CD8-positive, alpha-beta memory T cell (primary cell): ENCODE measurements around the gene SOCS3. TPM values are rescaled to one million over a fixed set of nuclear protein-coding genes. Genes with fewer than 3 reads are reported as not detected.

Experiments used
- CTCF ChIA-PET: fragments of 350-600 bp; sonication (Branson Sonifier 250); formaldehyde crosslinking; loops from one replicate; lab custom pipeline; 2021; ENCODE audit warnings: antibody characterized with exemption; lab: Charles Lee
- POLR2A ChIA-PET: fragments of 350-600 bp; sonication (Branson Sonifier 250); formaldehyde crosslinking; loops from one replicate; lab custom pipeline; 2021; ENCODE audit warnings: antibody characterized with exemption; lab: Charles Lee
- DNase-seq, 5 donors: peaks; one replicate each; pipeline versions ENCODE4 v3.0.0 to v3.0.0-alpha.2; 2020 to 2022; ENCODE audit warnings: mixed read lengths in 1 of 5
- H3K27ac ChIP-seq: one replicate; pipeline ENCODE4 v1.7.0; 2013; ENCODE audit warnings: low read depth, mild to moderate bottlenecking, low read length, moderate library complexity
- H3K27me3 ChIP-seq: 2 replicates; pipeline ENCODE4 v1.7.0; 2013; ENCODE audit warnings: low read length, mild to moderate bottlenecking; ENCODE audit not compliant: insufficient read depth, poor library complexity, severe bottlenecking
- H3K36me3 ChIP-seq: 2 replicates; pipeline ENCODE4 v1.7.0; 2013; ENCODE audit warnings: mild to moderate bottlenecking, low read length, moderate library complexity; ENCODE audit not compliant: insufficient read depth
- H3K4me1 ChIP-seq: 2 replicates; pipeline ENCODE4 v1.7.0; 2013; ENCODE audit warnings: mild to moderate bottlenecking, low read length, moderate library complexity; ENCODE audit not compliant: insufficient read depth
- H3K4me3 ChIP-seq: 2 replicates; pipeline ENCODE4 v1.7.0; 2013; ENCODE audit warnings: mild to moderate bottlenecking, low read length
- H3K9me3 ChIP-seq: 2 replicates; pipeline ENCODE4 v1.7.0; 2013; ENCODE audit warnings: mild to moderate bottlenecking, low read length
- H3K27ac Mint-ChIP-seq, 8 donors: one replicate each; pipeline ENCODE4 v1.8.0; 2020 to 2021; ENCODE audit warnings: mixed read lengths in 8 of 8, mild to moderate bottlenecking in 6 of 8, inconsistent platforms in 3 of 8, moderate library complexity in 3 of 8
- H3K27me3 Mint-ChIP-seq, 2 donors: one replicate each; pipeline ENCODE4 v1.8.0; 2020 to 2021; ENCODE audit warnings: mixed read lengths in 2 of 2, mild to moderate bottlenecking in 1 of 2, moderate library complexity in 1 of 2
- H3K36me3 Mint-ChIP-seq, 3 donors: one replicate each; pipeline ENCODE4 v1.8.0; 2020 to 2021; ENCODE audit warnings: mixed read lengths in 3 of 3, inconsistent platforms in 1 of 3, mild to moderate bottlenecking in 1 of 3
- H3K4me1 Mint-ChIP-seq, 3 donors: one replicate each; pipeline ENCODE4 v1.8.0; 2020 to 2021; ENCODE audit warnings: mixed read lengths in 3 of 3, inconsistent platforms in 1 of 3, mild to moderate bottlenecking in 1 of 3
- H3K4me3 Mint-ChIP-seq, 7 donors: one replicate each; pipeline ENCODE4 v1.8.0; 2020 to 2021; ENCODE audit warnings: mixed read lengths in 7 of 7, mild to moderate bottlenecking in 6 of 7, moderate library complexity in 4 of 7, inconsistent platforms in 2 of 7
- H3K9me3 Mint-ChIP-seq, 5 donors: one replicate each; pipeline ENCODE4 v1.8.0; 2020 to 2022; ENCODE audit warnings: mixed read lengths in 5 of 5, mild to moderate bottlenecking in 3 of 5, moderate library complexity in 2 of 5, inconsistent platforms in 1 of 5
- polyA plus RNA-seq: library from polyadenylated mRNA; unstranded; fragments of 300-500 nt; fragmentation: Illumina TruSeq; gene quantifications from one replicate; pipeline ENCODE4 v1.2.3, GENCODE V29; 2021
- total RNA-seq, 2 experiments: library from RNA; stranded (reverse); gene quantifications; one replicate each; pipeline ENCODE4 v1.2.3, GENCODE V29; 2021

SOCS3 gene
- total and polyA plus RNA-seq, 3 experiments from 2014 or later, result 26.9 to 38.9 (median 27.4) TPM

DNA sequence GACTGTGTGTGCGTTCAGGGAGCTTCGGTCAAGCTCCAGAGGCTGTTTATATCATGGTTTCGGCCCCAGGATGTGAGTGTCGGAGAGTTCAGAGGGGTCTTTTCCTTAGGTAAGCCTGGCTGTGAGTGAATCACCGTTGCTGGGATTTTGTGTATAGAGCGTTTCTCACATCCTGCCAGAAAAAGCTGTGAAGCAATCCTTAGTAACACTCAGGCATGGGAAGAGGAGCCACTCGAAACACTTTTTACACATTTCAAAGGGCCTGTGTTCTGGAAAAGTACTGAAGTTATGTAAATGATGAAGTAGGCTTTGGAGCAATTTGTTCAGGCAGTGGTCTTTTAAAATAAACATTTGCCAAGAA is 19.2 kb upstream of the SOCS3 start:
- H3K36me3 ChIP-seq, result no peaks in the 10 kb centered on the region
- H3K4me3 ChIP-seq, result peak overlapping the region; percentile 82
- POLR2A ChIA-PET, result interaction anchor here (0.6 kb wide), 1 partner anchor 35 kb away, joined by 5 read pairs; no protein-coding TSS in a partner anchor
- H3K27ac ChIP-seq, result peak overlapping the region; percentile 83
- no peaks in the 10 kb centered on the region for H3K9me3 Mint-ChIP-seq
- no peak for DNase-seq
- H3K27me3 ChIP-seq, result no peaks in the 10 kb centered on the region
- H3K27me3 Mint-ChIP-seq, result peaks cover 0 to 3% of the 10 kb centered on the region in 2 donors
- peak overlapping the region; percentile 83 to 96 (median 91) for H3K27ac Mint-ChIP-seq
- H3K4me3 Mint-ChIP-seq, result peak overlapping the region; percentile 79 to 95 (median 94)
- H3K36me3 Mint-ChIP-seq, result peaks cover 0 to 12% (median 4%) of the 10 kb centered on the region in 3 donors
- H3K9me3 ChIP-seq, result no peaks in the 10 kb centered on the region
- H3K4me1 ChIP-seq, result peaks cover 48% of the 10 kb centered on the region
- peaks cover 47 to 52% (median 50%) of the 10 kb centered on the region in 3 donors for H3K4me1 Mint-ChIP-seq
- CTCF ChIA-PET, result interaction anchor here (1.7 kb wide), 1 partner anchor 14 kb away, joined by 4 read pairs; no protein-coding TSS in a partner anchor

DNA sequence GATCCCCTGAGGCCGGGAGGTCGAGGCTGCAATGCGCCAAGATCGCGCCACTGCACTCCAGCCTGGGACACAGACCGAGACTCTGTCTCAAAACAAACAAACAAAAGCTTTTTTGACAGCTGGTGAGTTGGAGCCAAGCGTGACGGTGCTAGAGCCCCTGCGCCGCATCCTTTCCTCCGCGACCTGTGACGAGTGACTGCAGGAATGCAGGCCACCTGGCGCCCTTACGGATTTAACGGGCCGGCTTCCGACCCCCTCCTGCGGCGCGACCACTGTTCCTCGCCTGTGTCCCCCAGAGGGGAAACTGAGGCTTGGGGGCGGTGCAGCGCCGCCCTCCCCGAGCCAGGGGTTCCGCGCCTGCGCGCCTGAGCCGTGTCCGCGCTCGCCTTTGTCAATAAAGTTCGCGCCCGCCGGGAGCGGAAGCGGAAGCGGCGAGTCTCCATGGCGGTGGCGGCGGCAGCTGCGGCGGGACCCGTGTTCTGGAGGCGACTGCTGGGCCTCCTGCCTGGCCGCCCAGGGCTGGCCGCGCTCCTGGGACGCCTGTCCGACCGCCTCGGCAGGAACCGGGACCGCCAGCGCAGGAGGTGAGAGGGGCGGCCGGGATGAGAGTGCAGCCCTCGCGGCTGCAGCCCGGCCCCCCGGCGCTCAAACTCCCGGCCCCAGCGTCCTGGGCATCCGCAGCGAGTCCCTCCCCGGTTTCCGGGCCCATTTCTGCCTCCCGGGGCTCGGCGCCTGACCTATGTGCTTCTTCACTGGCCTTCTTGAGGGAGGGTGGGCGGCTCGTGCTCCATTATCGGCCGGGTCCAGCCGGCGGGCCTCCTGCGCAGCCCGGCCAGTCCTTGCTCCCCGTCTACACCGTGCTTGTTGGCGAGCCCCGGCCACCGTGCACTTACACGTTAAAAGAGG is 18.6 kb upstream of the SOCS3 start, which contains the start of gene PGS1:
Gene PGS1 (plus strand): TSS at position 425 of the 906 bp plus-strand sequence. CDS start 17 bp downstream, at position 442.
- H3K9me3 ChIP-seq, result no peaks in the 10 kb centered on the region
- Mint-ChIP-seq H3K4me3 (peak within 1 kb of the TSS; percentile 79 to 95 (median 94)), H3K27ac (peak within 1 kb of the TSS; percentile 83 to 96 (median 91)), H3K4me1 (peaks cover 41 to 46% (median 44%) of the 10 kb centered on the region in 3 donors), H3K9me3 (no peaks in the 10 kb centered on the region), H3K36me3 (peaks cover 0 to 12% (median 4%) of the 10 kb centered on the region in 3 donors), H3K27me3 (peaks cover 0 to 3% of the 10 kb centered on the region in 2 donors)
- H3K4me3 ChIP-seq, result peak within 1 kb of the TSS; percentile 82
- H3K27ac ChIP-seq, result peak within 1 kb of the TSS; percentile 83
- H3K4me1 ChIP-seq, result peaks cover 42% of the 10 kb centered on the region
- no peaks in the 10 kb centered on the region for H3K36me3 ChIP-seq
- H3K27me3 ChIP-seq, result no peaks in the 10 kb centered on the region
- DNase-seq, result peak; percentile 74 to 88 (median 81)
- ChIA-PET CTCF (interaction anchor here (1.1 to 1.7 kb wide), 2 partner anchors 14 to 20 kb away, joined by 4 to 5 read pairs; no protein-coding TSS in a partner anchor), POLR2A (interaction anchor here (0.6 to 1.4 kb wide), 2 partner anchors 16 to 34 kb away, joined by 4 to 5 read pairs; no protein-coding TSS in a partner anchor)

- Mint-ChIP-seq H3K27me3 (peaks cover 0 to 3% of the 10 kb centered on the region in 2 donors), H3K4me1 (peaks cover 36 to 40% (median 37%) of the 10 kb centered on the region in 3 donors), H3K27ac (peak overlapping the region in 6 of 8 donors; percentile 34 to 91 (median 64)), H3K4me3 (peak overlapping the region; percentile 67 to 95 (median 92)), H3K9me3 (no peaks in the 10 kb centered on the region), H3K36me3 (peaks cover 0 to 12% (median 4%) of the 10 kb centered on the region in 3 donors)
- DNase-seq, result no peak
- no peaks in the 10 kb centered on the region for H3K36me3 ChIP-seq
- no peaks in the 10 kb centered on the region for H3K9me3 ChIP-seq
- peak overlapping the region; percentile 82 for H3K4me3 ChIP-seq
- H3K27ac ChIP-seq, result peak overlapping the region; percentile 83
- ChIA-PET POLR2A (interaction anchor here (1.4 kb wide), 1 partner anchor 15 kb away, joined by 4 read pairs; no protein-coding TSS in a partner anchor), CTCF (interaction anchor here (1.1 to 1.7 kb wide), 2 partner anchors 15 to 20 kb away, joined by 4 to 5 read pairs; no protein-coding TSS in a partner anchor)
- no peaks in the 10 kb centered on the region for H3K27me3 ChIP-seq
- H3K4me1 ChIP-seq, result peaks cover 41% of the 10 kb centered on the region
Measured at GRCh38 chr17:78377858-78378224, 18.0 kb upstream of the SOCS3 start.

GRCh38 chr17:78376161-78376560 is 16.3 kb upstream of the SOCS3 start:
- H3K36me3 Mint-ChIP-seq, result peaks cover 0 to 9% (median 4%) of the 10 kb centered on the region in 3 donors
- no peak for DNase-seq
- H3K27ac Mint-ChIP-seq, result peak overlapping the region in 3 of 8 donors; percentile 19 to 80 (median 27)
- CTCF ChIA-PET, result interaction anchor here (2.9 kb wide), 1 partner anchor 16 kb away, joined by 8 read pairs; the partner anchor contains the start of gene SOCS3
- peak overlapping the region in 2 of 7 donors; percentile 2 to 73 for H3K4me3 Mint-ChIP-seq
- Histone ChIP-seq H3K27me3 (no peaks in the 10 kb centered on the region), H3K4me1 (peaks cover 27% of the 10 kb centered on the region), H3K4me3 (no peak overlapping the region), H3K27ac (no peak overlapping the region), H3K9me3 (no peaks in the 10 kb centered on the region), H3K36me3 (no peaks in the 10 kb centered on the region)
- H3K9me3 Mint-ChIP-seq, result no peaks in the 10 kb centered on the region
- peaks cover 0 to 3% of the 10 kb centered on the region in 2 donors for H3K27me3 Mint-ChIP-seq
- POLR2A ChIA-PET, result no interaction called here
- H3K4me1 Mint-ChIP-seq, result peaks cover 21 to 24% (median 22%) of the 10 kb centered on the region in 3 donors

DNA sequence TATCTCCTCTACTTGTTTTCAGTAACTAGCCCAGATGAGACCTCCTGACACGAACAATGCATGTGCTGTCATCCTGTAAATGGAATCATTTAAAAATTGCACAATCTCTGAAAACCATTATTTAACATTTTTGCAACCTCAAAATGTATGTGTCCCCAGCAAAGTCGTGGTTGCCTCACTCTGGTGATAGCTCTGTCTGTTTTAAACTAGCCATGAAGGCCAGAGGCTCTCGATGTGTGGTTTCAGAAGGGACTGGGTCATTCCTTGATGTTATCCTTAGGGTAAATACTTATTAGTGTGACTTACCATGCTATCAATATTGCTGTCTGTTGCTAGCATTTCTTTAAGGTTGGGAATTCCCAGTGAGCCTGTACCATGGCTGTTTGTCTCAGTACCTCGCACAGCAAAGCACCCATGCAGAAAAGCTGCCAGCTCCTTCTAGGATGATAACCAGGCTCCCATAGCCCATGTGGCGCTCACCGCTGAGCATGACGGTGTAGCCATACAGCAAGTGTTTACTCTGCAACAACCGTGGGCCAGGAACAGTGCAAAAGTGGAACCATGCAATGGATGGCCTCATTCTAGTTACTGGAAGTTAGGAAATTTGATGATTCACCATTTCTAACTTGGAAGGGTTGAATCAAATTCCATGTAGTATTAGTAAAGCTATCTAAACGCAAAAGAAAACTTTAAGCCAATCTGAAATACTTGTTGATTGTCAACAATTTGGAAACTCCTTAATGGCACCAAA is 15.7 kb upstream of the SOCS3 start:
- H3K9me3 Mint-ChIP-seq, result no peaks in the 10 kb centered on the region
- peak overlapping the region in 1 of 8 donors; percentile 80 for H3K27ac Mint-ChIP-seq
- no peaks in the 10 kb centered on the region for H3K9me3 ChIP-seq
- no peaks in the 10 kb centered on the region for H3K36me3 ChIP-seq
- H3K4me3 Mint-ChIP-seq, result peak overlapping the region in 1 of 7 donors; percentile 73
- CTCF ChIA-PET, result interaction anchor here (2.9 kb wide), 1 partner anchor 15 kb away, joined by 8 read pairs; the partner anchor contains the start of gene SOCS3
- no peaks in the 10 kb centered on the region for H3K27me3 ChIP-seq
- H3K4me3 ChIP-seq, result no peak overlapping the region
- peaks cover 16 to 18% (median 16%) of the 10 kb centered on the region in 3 donors for H3K4me1 Mint-ChIP-seq
- no peak overlapping the region for H3K27ac ChIP-seq
- no peak for DNase-seq
- H3K36me3 Mint-ChIP-seq, result peaks cover 0 to 9% (median 4%) of the 10 kb centered on the region in 3 donors
- peaks cover 0 to 3% of the 10 kb centered on the region in 2 donors for H3K27me3 Mint-ChIP-seq
- POLR2A ChIA-PET, result no interaction called here
- H3K4me1 ChIP-seq, result peaks cover 21% of the 10 kb centered on the region

GRCh38 chr17:78374631-78375274 is 14.9 kb upstream of the SOCS3 start:
- Histone ChIP-seq H3K36me3 (no peaks in the 10 kb centered on the region), H3K27ac (no peak overlapping the region), H3K4me3 (no peak overlapping the region), H3K27me3 (no peaks in the 10 kb centered on the region), H3K9me3 (no peaks in the 10 kb centered on the region), H3K4me1 (peaks cover 13% of the 10 kb centered on the region)
- no peak for DNase-seq
- Mint-ChIP-seq H3K27ac (no peak overlapping the region), H3K4me1 (peaks cover 9 to 11% (median 9%) of the 10 kb centered on the region in 3 donors), H3K9me3 (no peaks in the 10 kb centered on the region), H3K4me3 (no peak overlapping the region), H3K36me3 (peaks cover 0 to 4% (median 0%) of the 10 kb centered on the region in 3 donors), H3K27me3 (peaks cover 0 to 3% of the 10 kb centered on the region in 2 donors)
- POLR2A ChIA-PET, result no interaction called here
- CTCF ChIA-PET, result interaction anchor here (2.9 kb wide), 1 partner anchor 14 kb away, joined by 8 read pairs; the partner anchor contains the start of gene SOCS3

DNA sequence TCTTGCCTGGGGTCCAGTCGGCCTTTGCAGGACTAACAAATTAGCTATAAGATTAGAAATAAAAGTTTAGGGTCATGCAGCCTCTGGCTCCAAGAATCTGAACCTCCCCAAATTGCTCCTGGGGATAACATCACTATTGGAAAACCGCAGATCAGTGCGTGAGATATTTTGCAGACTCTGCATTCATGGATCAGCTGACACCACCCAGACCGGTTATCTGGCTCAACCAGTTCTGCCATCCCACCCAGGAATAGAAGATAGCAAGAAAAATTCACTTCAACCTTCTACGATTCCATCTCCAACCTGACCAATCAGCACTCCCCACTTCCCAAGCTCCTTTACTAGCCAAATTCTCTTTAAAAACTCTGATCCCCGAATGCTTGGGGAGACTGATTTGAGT is 14.3 kb upstream of the SOCS3 start:
- Histone ChIP-seq H3K9me3 (no peaks in the 10 kb centered on the region), H3K27ac (no peak overlapping the region), H3K4me1 (peaks cover 8% of the 10 kb centered on the region), H3K27me3 (no peaks in the 10 kb centered on the region), H3K36me3 (no peaks in the 10 kb centered on the region), H3K4me3 (no peak overlapping the region)
- Mint-ChIP-seq H3K27ac (no peak overlapping the region), H3K4me3 (no peak overlapping the region), H3K9me3 (no peaks in the 10 kb centered on the region), H3K4me1 (peaks cover 4 to 7% (median 5%) of the 10 kb centered on the region in 3 donors), H3K36me3 (peaks cover 0 to 4% (median 0%) of the 10 kb centered on the region in 3 donors), H3K27me3 (peaks cover 0 to 3% of the 10 kb centered on the region in 2 donors)
- DNase-seq, result no peak
- CTCF ChIA-PET, result interaction anchor here (2.6 to 2.9 kb wide), 2 partner anchors 13 to 14 kb away, joined by 7 to 8 read pairs; partner anchors contain the start of gene SOCS3
- POLR2A ChIA-PET, result no interaction called here
